IgD-negative memory B cell (primary cell): ENCODE results near the gene CADPS2. TPM values are rescaled to one million over a fixed set of nuclear protein-coding genes. Genes with fewer than 3 reads are reported as not detected.

Experiments
- H3K27ac Mint-ChIP-seq, 3 donors: one replicate each; pipeline ENCODE4 v1.8.0; 2020 to 2022; ENCODE audit warnings: mild to moderate bottlenecking in 3 of 3, mixed read lengths in 3 of 3, moderate library complexity in 1 of 3
- H3K27me3 Mint-ChIP-seq: one replicate; pipeline ENCODE4 v1.8.0; 2021; ENCODE audit warnings: mixed read lengths
- H3K36me3 Mint-ChIP-seq: one replicate; pipeline ENCODE4 v1.8.0; 2020; ENCODE audit warnings: mild to moderate bottlenecking, mixed read lengths
- H3K4me1 Mint-ChIP-seq, 3 donors: one replicate each; pipeline ENCODE4 v1.8.0; 2020 to 2022; ENCODE audit warnings: mixed read lengths in 3 of 3, mild to moderate bottlenecking in 1 of 3
- H3K4me3 Mint-ChIP-seq, 4 donors: one replicate each; pipeline ENCODE4 v1.8.0; 2020 to 2022; ENCODE audit warnings: mild to moderate bottlenecking in 4 of 4, mixed read lengths in 4 of 4, moderate library complexity in 3 of 4
- H3K9me3 Mint-ChIP-seq, 3 donors: one replicate each; pipeline ENCODE4 v1.8.0; 2020 to 2021; ENCODE audit warnings: mixed read lengths in 3 of 3, mild to moderate bottlenecking in 1 of 3
- polyA plus RNA-seq: library from polyadenylated mRNA; unstranded; fragments of 300-500 nt; fragmentation: Illumina TruSeq; gene quantifications from one replicate; pipeline ENCODE4 v1.2.3, GENCODE V29; 2021

Gene CADPS2
- polyA plus RNA-seq, 1 donor from 2014 or later: not detected

DNA sequence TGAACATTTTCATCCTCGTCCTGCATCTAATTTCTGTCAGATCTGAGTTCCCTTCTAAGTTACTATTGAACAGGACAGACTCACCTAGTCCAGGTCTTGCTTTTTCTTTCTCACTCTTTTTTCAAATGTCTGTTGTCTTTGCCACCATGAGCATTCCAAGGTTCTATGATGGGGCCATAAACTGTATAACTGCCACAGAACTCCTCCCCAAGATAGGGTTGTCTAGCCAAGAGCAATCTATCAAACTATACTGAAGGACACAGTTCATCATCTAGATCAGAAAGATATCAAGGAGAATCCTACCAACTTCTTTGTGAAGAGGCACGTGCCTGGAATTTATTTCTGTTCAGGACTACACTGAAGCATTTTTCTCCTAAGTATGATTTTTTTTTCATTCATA, 531.6 kb downstream of the CADPS2 start:
- H3K27ac Mint-ChIP-seq: no peak overlapping the region
- no peaks in the 10 kb centered on the region for H3K9me3 Mint-ChIP-seq
- no peaks in the 10 kb centered on the region for H3K36me3 Mint-ChIP-seq
- no peaks in the 10 kb centered on the region for H3K4me1 Mint-ChIP-seq
- H3K4me3 Mint-ChIP-seq: no peak overlapping the region
- no peaks in the 10 kb centered on the region for H3K27me3 Mint-ChIP-seq

DNA sequence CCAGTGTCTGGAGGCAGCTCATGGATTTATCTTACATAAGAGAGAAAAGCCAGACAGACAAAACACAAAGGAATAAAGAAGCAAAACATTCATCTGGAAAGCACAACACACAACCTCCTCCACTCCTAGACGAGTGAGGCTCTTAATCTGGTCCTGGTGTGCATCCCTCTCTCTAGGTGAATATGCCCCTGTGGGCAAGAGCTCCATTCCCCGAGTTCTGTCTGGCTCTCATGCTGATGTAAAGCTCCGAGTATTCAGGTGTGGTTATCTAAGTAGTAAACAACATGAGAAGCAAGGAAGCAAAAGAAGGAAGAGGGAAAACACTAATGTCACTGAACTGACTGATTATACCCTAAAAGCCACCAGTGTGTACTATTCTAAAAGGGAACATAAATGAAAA, 533.8 kb downstream of the CADPS2 start:
- H3K27me3 Mint-ChIP-seq: no peaks in the 10 kb centered on the region
- H3K4me3 Mint-ChIP-seq: no peak overlapping the region
- no peaks in the 10 kb centered on the region for H3K4me1 Mint-ChIP-seq
- no peaks in the 10 kb centered on the region for H3K9me3 Mint-ChIP-seq
- no peak overlapping the region for H3K27ac Mint-ChIP-seq
- H3K36me3 Mint-ChIP-seq: no peaks in the 10 kb centered on the region

DNA sequence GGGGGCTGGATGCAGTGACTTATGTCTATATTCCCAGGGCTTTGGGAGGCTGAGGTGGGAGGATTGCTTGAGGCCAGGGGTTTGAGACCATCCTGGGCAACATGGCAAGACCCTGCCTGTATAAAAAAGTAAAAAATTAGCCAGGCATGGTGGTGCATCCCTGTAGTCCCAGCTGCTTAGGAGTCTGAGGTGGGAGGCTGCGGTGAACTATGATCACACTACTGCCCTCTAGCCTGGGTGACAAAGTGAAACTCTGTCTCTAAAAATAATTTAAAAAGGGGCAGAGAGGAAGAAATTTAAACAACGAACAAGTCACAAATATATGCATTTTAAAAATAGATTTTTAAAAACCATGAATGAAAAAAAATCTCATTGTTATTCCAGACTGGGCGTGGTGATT, 535.6 kb downstream of the CADPS2 start:
- Mint-ChIP-seq H3K9me3 (no peaks in the 10 kb centered on the region), H3K27me3 (no peaks in the 10 kb centered on the region), H3K4me1 (no peaks in the 10 kb centered on the region), H3K4me3 (no peak overlapping the region), H3K36me3 (no peaks in the 10 kb centered on the region), H3K27ac (no peak overlapping the region)

DNA sequence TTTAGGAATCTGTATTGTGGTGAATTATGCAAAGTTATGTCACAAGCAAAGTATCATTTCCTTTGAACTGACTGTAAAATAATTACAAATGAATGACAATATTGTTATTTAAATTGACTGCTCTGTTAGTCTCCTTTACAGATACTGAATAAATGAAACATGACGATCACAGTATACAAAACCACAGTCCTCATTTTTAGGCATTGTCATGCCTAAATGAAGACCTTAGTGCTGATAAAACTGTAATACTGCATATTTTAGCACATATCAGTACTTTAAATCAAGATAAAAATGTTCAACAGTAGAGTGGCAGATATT, 542.0 kb downstream of the CADPS2 start:
- no peaks in the 10 kb centered on the region for H3K4me1 Mint-ChIP-seq
- no peaks in the 10 kb centered on the region for H3K36me3 Mint-ChIP-seq
- no peak overlapping the region for H3K4me3 Mint-ChIP-seq

DNA sequence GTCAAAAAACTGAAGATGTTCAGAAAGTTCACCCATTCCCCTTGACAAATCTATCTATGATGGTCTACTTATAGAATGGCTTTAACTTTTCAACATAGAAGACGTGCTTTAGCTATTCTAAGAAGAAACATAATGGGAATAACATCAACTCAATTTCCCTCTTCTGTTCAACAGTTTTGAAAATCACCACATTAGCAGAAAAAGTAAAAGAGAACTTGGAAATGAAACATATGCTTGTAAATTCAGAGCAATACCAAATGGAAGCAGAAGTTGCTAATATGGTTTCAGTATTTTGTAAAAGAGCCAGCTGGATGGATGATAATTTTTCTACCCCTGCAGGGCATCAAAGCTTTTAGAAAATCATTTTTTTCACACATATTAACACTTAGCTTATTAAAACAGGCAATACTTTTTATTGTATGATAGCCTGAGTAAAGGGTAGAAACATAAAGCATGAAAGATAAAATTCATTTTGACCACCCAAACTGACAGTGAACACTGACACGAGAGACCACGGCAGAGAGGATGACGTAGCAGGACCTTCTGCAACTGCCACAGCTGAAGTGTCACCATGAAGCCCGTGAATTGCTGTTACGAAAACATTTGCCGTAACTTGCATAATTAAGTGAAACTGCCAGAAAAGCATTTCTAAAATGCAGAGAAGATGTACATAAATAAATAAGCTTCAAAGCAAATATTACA, 542.5 kb downstream of the CADPS2 start:
- Mint-ChIP-seq H3K27me3 (no peaks in the 10 kb centered on the region), H3K4me3 (no peak overlapping the region), H3K36me3 (no peaks in the 10 kb centered on the region), H3K27ac (no peak overlapping the region), H3K4me1 (no peaks in the 10 kb centered on the region), H3K9me3 (peaks cover 0 to 3% (median 0%) of the 10 kb centered on the region in 3 donors)

More for the DNA sequence above, 542.0 kb downstream of the CADPS2 start:
- Mint-ChIP-seq H3K27me3 (no peaks in the 10 kb centered on the region), H3K27ac (no peak overlapping the region), H3K9me3 (peaks cover 0 to 3% (median 0%) of the 10 kb centered on the region in 3 donors)

DNA sequence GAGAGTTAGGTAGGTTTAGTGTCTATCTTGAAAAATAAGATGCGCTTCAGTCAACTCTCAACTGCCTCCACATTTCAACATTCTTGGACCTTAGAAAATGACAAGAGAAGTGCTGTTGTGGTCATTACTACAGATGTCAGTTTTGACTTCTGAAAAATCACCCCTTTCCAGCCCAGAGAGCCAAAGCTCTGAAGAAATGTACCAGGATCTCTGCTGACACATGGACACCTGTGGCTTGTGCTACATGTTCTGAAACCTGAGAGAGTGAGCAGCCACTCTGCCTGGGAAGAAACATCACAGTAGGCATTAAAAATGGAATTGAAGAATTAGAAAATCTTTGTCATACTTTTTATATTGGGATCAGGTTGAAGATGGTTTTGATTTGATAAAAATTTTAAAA, 545.8 kb downstream of the CADPS2 start:
- Mint-ChIP-seq H3K4me3 (no peak overlapping the region), H3K36me3 (no peaks in the 10 kb centered on the region), H3K27me3 (no peaks in the 10 kb centered on the region), H3K9me3 (peaks cover 0 to 3% (median 0%) of the 10 kb centered on the region in 3 donors), H3K27ac (no peak overlapping the region), H3K4me1 (no peaks in the 10 kb centered on the region)

DNA sequence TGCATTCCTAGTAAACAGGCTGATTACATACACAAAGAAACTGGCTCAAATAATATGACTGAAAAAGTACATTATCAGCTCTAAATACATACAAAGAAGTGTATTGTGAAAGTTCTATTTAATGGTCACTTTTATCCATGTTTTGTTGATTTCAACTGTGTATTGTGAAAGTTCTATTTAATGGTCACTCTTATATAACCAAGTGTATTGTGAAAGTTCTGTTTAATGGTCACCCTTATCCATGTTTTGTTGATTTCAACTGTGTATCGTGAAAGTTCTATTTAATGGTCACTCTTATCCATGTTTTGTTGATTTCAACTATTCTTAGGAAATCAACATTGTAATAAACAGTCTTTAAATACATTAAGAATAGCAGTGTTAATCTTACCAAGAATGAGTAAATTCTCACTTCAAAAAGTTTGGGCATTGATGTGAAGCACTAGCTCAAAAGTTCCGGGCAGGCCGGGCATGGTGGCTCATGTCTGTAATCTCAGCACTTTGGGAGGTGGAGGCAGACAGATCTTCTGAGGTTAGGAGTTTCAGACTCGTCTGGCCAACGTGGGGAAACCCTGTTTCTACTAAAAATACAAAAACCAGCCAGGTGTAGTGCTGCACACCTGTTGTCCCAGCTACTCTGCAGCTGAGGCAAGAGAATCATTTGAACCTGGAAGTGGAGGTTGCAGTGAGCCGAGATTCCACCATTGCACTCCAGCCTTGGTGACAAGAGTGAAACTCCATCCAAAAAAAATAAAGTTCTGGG, 546.9 kb downstream of the CADPS2 start:
- no peaks in the 10 kb centered on the region for H3K36me3 Mint-ChIP-seq
- H3K4me1 Mint-ChIP-seq: no peaks in the 10 kb centered on the region
- peaks cover 0 to 3% (median 0%) of the 10 kb centered on the region in 3 donors for H3K9me3 Mint-ChIP-seq
- H3K27me3 Mint-ChIP-seq: no peaks in the 10 kb centered on the region
- H3K27ac Mint-ChIP-seq: no peak overlapping the region
- no peak overlapping the region for H3K4me3 Mint-ChIP-seq

DNA sequence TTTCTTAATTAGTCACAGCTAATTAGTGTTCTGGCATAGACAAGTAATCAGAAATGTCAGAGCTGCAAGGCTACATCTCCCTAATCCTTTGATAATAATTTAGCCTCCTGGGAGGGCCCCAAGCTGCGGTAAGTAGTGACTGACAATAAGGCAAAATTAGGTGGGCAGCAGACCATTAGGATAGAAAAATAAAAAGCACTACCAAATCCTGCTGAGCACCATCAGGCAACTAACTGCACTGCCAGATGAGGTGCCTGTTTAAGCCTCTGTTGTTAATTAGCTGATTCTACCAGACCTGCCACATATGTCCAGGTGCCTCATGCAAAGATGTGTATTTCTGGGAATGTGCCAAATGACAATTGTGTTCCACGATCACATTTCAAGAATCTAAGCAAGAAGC, 549.2 kb downstream of the CADPS2 start:
- Mint-ChIP-seq H3K4me1 (no peaks in the 10 kb centered on the region), H3K27me3 (no peaks in the 10 kb centered on the region), H3K4me3 (no peak overlapping the region), H3K27ac (no peak overlapping the region), H3K36me3 (no peaks in the 10 kb centered on the region), H3K9me3 (peaks cover 0 to 3% (median 0%) of the 10 kb centered on the region in 3 donors)

DNA sequence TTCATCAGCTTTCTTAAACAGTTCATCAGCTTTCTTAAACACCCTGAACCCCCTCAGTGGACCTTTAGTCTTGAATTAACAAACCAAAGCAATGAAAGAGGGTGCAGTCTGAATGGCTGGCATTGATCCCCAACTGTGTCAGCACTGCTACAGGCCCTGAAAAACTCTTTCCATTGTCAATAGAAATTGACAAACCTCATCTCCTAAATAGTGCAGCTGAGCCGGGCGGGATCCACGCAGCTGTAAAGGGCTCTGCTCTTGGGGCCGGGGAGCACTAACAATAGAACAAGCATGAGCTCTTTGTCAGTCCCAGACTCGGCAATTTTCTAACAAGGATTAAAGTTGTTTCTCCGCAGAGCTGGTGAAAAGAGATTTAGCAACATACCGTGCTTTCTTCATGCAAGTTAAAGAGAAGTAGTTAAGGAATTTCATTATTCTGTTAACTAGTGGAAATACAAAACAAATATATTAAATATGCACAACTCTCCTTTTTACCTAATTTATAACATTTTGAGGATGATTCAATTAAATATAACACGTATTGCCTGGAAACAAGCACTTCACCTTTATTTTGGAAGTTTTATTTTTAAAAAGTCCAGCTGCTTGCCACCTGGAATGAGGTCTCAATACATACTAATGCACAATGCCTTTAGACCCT, 557.0 kb downstream of the CADPS2 start:
- Mint-ChIP-seq H3K27ac (no peak overlapping the region), H3K27me3 (no peaks in the 10 kb centered on the region), H3K4me3 (no peak overlapping the region), H3K36me3 (no peaks in the 10 kb centered on the region), H3K9me3 (no peaks in the 10 kb centered on the region), H3K4me1 (no peaks in the 10 kb centered on the region)

DNA sequence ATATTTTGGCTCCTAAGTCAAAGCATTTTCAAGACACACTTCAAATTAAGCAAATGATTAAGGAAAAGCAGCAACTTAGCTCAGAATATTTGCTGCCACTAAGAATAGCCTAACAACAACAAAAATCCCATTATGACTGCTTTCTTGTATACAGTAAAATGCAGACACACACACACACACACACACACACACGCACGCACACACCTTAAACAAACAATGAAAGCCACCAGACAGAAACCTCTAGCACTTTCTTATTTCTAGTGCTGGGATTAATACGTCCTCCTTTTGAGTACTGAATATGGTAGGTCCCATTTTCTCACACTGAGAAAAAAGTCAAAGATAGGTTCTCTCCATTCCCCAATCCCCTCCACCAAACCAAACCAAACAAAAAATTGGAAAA, 558.3 kb downstream of the CADPS2 start:
- H3K27ac Mint-ChIP-seq: no peak overlapping the region
- no peaks in the 10 kb centered on the region for H3K9me3 Mint-ChIP-seq
- no peak overlapping the region for H3K4me3 Mint-ChIP-seq
- H3K27me3 Mint-ChIP-seq: no peaks in the 10 kb centered on the region
- no peaks in the 10 kb centered on the region for H3K4me1 Mint-ChIP-seq
- H3K36me3 Mint-ChIP-seq: no peaks in the 10 kb centered on the region

DNA sequence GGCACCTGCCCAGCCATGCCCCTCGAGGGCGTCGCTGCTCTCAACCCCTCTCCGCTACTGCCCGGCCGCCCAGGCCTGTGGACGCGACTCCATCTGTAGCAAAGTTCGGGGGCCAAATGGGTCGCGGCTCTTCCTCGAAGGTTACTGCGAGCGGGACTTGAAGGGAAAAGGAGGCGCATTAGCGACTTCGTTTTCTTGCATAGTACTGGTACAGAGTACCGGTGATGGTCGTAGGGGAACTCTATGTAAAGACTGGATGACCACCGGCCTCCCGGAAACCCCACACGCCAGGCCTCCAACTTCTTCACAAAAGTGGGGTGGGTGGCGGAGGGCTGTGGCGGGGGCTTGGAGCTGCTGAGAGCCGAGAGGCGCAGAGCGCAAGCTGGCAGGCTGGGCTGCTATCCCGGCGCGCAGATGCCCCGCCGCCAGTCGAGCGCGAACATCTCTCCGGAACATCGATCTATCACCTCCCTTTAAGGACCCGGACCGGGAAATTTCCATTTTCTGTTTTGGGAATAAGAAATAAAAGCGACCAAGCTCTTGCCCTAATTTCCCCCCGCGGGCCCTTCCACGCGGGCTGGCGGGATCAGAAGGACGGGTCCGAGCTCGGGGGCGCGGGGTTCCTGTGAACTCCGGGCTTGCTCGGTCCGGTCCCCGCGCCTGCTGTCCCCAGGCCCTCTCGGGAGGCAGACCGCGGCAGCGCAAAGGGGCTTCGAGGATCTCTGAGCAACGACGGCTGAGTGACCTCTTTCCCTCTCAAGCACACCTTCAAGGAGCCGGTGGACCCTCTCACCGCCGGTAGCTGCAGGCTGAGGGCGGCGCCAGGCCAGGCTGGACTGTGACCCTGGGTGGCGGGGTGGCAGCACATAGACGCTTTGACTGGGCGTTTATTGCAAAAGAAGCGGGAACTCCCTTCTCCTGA, 569.5 kb downstream of the CADPS2 start:
- Mint-ChIP-seq H3K4me3 (no peak overlapping the region), H3K9me3 (peaks cover 0 to 5% (median 1%) of the 10 kb centered on the region in 3 donors), H3K27ac (no peak overlapping the region), H3K4me1 (no peaks in the 10 kb centered on the region), H3K36me3 (no peaks in the 10 kb centered on the region), H3K27me3 (peaks cover 33% of the 10 kb centered on the region)

DNA sequence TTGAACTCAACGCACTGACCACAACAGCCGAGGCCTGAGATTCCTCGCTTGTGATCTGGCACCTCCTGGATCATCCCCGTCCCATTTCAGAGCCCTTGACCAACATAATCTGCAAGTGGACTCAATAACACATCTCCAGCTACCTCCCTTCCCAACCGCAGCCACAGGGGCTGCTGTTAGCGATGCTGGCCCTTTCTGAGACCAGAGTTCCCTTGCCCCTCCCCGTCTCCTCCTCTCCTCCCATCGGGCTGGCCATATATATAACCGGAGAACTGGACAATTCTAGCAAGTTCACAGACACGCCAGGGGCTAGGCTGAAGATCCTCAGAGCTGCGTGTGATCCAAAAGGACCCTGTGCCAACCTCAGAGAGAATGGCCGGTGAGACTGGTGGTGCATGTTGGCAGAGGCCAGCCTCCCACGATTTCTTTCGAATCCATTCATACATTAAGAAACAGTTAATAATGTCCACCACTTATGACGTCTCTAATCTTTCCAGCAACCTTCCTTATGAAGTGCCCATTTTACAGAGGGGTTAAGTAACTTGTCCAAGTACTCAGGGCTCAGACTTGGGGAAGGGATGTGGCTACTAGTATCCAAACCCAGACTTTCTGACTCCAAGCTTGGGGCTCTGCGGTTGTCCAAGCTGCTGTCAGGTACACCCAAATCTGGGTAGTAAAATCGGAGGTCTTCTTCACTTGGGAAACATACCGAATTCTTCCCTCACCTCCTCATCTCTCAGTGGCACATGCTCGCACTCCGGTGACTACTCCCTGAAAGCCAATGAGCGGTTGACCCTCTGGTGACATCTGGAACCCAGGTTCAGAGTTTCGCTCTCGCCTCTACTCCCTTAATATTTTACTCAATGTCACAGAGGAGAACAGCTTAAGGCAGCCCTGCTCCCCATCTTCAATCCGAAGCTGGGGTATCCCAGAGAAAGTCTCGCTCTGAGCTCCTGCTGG, 570.5 kb downstream of the CADPS2 start:
- Mint-ChIP-seq H3K4me3 (no peak overlapping the region), H3K27me3 (peaks cover 41% of the 10 kb centered on the region), H3K4me1 (peaks cover under 1 to 5% (median 5%) of the 10 kb centered on the region in 3 donors), H3K27ac (no peak overlapping the region), H3K9me3 (peaks cover 0 to 5% (median 1%) of the 10 kb centered on the region in 3 donors), H3K36me3 (no peaks in the 10 kb centered on the region)

DNA sequence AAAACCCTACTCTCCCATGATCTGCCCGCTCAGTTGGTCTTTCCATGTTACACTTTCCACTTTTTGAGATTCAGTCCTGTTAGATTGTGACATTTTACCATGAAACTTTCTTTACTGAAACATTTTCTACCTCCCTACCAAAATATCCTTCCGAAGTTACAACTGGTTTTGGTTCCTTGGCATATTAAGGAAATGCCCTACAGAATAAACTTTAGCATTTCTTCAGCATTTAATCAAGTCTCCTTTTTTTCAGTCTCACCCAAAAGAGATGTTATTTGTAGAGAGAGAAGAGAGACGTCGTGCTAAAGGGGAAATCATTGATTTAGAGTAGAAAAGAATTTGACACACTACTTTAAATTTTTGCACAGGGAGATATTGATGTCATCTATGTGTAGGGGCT, 572.0 kb downstream of the CADPS2 start:
- peaks cover 2 to 6% (median 5%) of the 10 kb centered on the region in 3 donors for H3K4me1 Mint-ChIP-seq
- peaks cover 48% of the 10 kb centered on the region for H3K27me3 Mint-ChIP-seq
- H3K4me3 Mint-ChIP-seq: no peak overlapping the region
- H3K9me3 Mint-ChIP-seq: peaks cover 0 to 5% (median 1%) of the 10 kb centered on the region in 3 donors
- no peak overlapping the region for H3K27ac Mint-ChIP-seq
- H3K36me3 Mint-ChIP-seq: no peaks in the 10 kb centered on the region

DNA sequence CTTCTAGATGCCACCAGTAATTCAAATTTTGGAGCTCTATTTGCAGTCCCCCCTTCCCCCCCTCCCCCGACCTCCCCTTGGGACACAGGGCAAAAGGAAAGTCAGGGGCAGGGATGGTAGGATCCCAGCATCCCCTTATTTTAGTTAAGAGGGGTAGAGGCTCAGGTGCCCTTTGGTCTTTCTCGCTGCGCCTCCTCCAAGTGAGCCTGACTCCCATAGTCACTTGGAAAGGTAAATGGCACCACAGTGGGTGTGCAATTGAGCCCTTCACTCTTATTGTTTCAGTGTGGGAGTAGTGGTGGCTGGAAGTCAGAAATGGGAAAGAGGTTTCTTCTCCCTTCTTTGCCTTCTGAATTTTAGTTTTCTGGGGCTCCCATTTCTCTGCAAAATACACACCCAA, 573.5 kb downstream of the CADPS2 start:
- H3K36me3 Mint-ChIP-seq: no peaks in the 10 kb centered on the region
- no peak overlapping the region for H3K4me3 Mint-ChIP-seq
- H3K27ac Mint-ChIP-seq: no peak overlapping the region
- peaks cover 2 to 6% (median 5%) of the 10 kb centered on the region in 3 donors for H3K4me1 Mint-ChIP-seq
- H3K27me3 Mint-ChIP-seq: peaks cover 49% of the 10 kb centered on the region
- H3K9me3 Mint-ChIP-seq: peaks cover 0 to 5% (median 0%) of the 10 kb centered on the region in 3 donors
